Measurements from ENCODE around the gene MAP3K9. TPM values are rescaled to one million over a fixed set of nuclear protein-coding genes. Genes with fewer than 3 reads are reported as not detected.

Gene MAP3K9
- total and polyA plus RNA-seq, 9 of the 15 experiments (the other 6 are each of a cell fraction or from before 2014, with no cell fraction given), result 0.03 to 0.60 (median 0.36) TPM

DNA sequence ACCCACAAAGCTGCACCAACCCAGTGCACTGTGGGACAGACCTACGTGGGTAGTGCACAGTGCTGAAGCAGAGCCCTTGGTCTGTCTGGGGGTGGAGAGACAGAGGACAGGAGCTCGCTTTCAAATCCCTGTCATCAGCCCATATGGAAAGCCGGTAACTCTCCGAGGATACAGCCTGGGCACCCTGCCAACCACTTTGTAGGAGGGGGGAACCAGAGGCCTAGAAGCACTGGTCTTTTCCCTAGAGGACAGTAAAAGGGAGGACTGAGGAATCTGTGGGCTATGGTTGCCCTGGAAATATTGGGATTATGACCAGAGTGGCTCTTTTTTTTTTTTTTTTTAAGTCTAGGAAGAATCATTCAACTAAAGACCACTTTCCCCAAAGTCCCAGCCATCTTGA, 74.3 kb downstream of the MAP3K9 start:
- no peak for DNase-seq (ENCODE audit: extremely low read depth in 1 of 4, low spot score in 3 of 4)
- ChIA-PET POLR2A (no interaction called here), CTCF (ENCODE audit: low intra/inter-chr PET ratio) (no interaction called here)
- no peak overlapping the region for H3K4me2 ChIP-seq (ENCODE audit: insufficient read depth, low read length)
- no peak overlapping the region for H3K4me3 ChIP-seq
- intact Hi-C loops (cut with micrococcal nuclease) (no loop called here), in situ Hi-C loops (cut with MboI) (no loop called here)
- H3K9ac ChIP-seq (ENCODE audit: insufficient read depth in 1 of 2, low read depth in 2 of 2, low read length in 2 of 2), result no peak overlapping the region
- H3K9me3 ChIP-seq (replicated peaks; ENCODE audit: control insufficient read depth, insufficient read depth, low read depth, low read length), result no peaks in the 10 kb centered on the region
- FAIRE-seq, result no peak
- no TSS peak for BruUV-seq (replicated peaks)
- no peaks in the 10 kb centered on the region for H4K20me1 ChIP-seq (replicated peaks; ENCODE audit: control insufficient read depth, insufficient read depth, low read length)
- TF ChIP-seq HDAC3 (IDR thresholded peaks at IDR 0.05; ENCODE audit: borderline replicate concordance, partially characterized antibody), result no peak
- TF ChIP-seq ZEB2 (IDR thresholded peaks at IDR 0.05), result no peak
- TF ChIP-seq BCL6 (CRISPR knock-in tag; IDR thresholded peaks at IDR 0.05), result no peak
- no peak for TF ChIP-seq CXXC5 (CRISPR knock-in tag; IDR thresholded peaks at IDR 0.05)
- no peak for TF ChIP-seq ILF3 (IDR thresholded peaks at IDR 0.05; ENCODE audit: borderline replicate concordance)
- no peak for TF ChIP-seq U2AF2 (optimal IDR thresholded peaks at IDR 0.05; ENCODE audit: low read depth, low read length)
- TF ChIP-seq, protein P1, sequence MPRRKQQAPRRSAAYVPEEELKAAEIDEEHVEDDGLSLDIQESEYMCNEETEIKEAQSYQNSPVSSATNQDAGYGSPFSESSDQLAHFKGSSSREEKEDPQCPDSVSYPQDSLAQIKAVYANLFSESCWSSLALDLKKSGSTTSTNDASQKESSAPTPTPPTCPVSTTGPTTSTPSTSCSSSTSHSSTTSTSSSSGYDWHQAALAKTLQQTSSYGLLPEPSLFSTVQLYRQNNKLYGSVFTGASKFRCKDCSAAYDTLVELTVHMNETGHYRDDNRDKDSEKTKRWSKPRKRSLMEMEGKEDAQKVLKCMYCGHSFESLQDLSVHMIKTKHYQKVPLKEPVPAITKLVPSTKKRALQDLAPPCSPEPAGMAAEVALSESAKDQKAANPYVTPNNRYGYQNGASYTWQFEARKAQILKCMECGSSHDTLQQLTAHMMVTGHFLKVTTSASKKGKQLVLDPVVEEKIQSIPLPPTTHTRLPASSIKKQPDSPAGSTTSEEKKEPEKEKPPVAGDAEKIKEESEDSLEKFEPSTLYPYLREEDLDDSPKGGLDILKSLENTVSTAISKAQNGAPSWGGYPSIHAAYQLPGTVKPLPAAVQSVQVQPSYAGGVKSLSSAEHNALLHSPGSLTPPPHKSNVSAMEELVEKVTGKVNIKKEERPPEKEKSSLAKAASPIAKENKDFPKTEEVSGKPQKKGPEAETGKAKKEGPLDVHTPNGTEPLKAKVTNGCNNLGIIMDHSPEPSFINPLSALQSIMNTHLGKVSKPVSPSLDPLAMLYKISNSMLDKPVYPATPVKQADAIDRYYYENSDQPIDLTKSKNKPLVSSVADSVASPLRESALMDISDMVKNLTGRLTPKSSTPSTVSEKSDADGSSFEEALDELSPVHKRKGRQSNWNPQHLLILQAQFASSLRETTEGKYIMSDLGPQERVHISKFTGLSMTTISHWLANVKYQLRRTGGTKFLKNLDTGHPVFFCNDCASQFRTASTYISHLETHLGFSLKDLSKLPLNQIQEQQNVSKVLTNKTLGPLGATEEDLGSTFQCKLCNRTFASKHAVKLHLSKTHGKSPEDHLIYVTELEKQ (CRISPR knock-in tag; IDR thresholded peaks at IDR 0.05), result no peak
- no peak for TF ChIP-seq ZNF41 (CRISPR knock-in tag; conservative IDR thresholded peaks at IDR 0.05)
- TF ChIP-seq ZNF589 (CRISPR knock-in tag; IDR thresholded peaks at IDR 0.05; ENCODE audit: low read depth), result no peak
- no peak for TF ChIP-seq SMAD2 (IDR thresholded peaks at IDR 0.05; ENCODE audit: low read depth, low read length)
- TF ChIP-seq SIN3B (IDR thresholded peaks at IDR 0.05; ENCODE audit: low read depth), result no peak
- no peak for TF ChIP-seq RBM25 (IDR thresholded peaks at IDR 0.05; ENCODE audit: low read depth, low read length, severe bottlenecking)
- TF ChIP-seq EP300 (IDR thresholded peaks at IDR 0.05; ENCODE audit: low read length), result no peak
- no peak for TF ChIP-seq ATF3 (IDR thresholded peaks at IDR 0.05)
- TF ChIP-seq ATF3 (CRISPR knock-in tag; conservative IDR thresholded peaks at IDR 0.05), result no peak
- no peak for TF ChIP-seq SNAPC5 (CRISPR knock-in tag; IDR thresholded peaks at IDR 0.05)
- no peak for TF ChIP-seq ZNF3 (CRISPR knock-in tag; IDR thresholded peaks at IDR 0.05)
- no peak for ATAC-seq
- no peaks in the 10 kb centered on the region for H3K9me1 ChIP-seq (ENCODE audit: control insufficient read depth, insufficient read depth, low read length)
- no peaks in the 10 kb centered on the region for H3K36me3 ChIP-seq (ENCODE audit: control insufficient read depth, insufficient read depth, low read length)
- H3K27ac ChIP-seq (ENCODE audit: extremely low read depth, low read depth, low read length), result no peak overlapping the region
- no peak overlapping the region for H2AFZ ChIP-seq (ENCODE audit: low read depth, low read length)
- H3K27me3 ChIP-seq (ENCODE audit: control insufficient read depth in 2 of 2, insufficient read depth in 2 of 2, low read length in 2 of 2), result peaks cover 0 to 2% of the 10 kb centered on the region in 2 experiments; a peak in 1 of 5 replicates
- WGBS (ENCODE audit: insufficient coverage, low coverage, missing lambda C conversion rate), result 0% methylated on average over 3 of the region's 4 CpGs
- H3K79me2 ChIP-seq (ENCODE audit: control insufficient read depth, insufficient read depth, low read length), result no peaks in the 10 kb centered on the region
- no peaks in the 10 kb centered on the region for H3K4me1 ChIP-seq (replicated peaks in 1 of 2; ENCODE audit: control insufficient read depth in 2 of 2, insufficient read depth in 2 of 2, low read length in 2 of 2)
